Dendritic cell treated with granulocyte-macrophage colony-stimulating factor and Interleukin-4, amounts not matched to agents 40 ng/mL and 50 ng/mL, for 4 days (primary cell): ENCODE measurements around the gene CTDP1.

Source experiments
- H3K27ac Mint-ChIP-seq: one replicate; pipeline ENCODE4 v1.8.0; 2022; ENCODE audit warnings: mild to moderate bottlenecking, mixed read lengths
- H3K27me3 Mint-ChIP-seq: one replicate; pipeline ENCODE4 v1.8.0; 2022; ENCODE audit warnings: mild to moderate bottlenecking, mixed read lengths
- H3K36me3 Mint-ChIP-seq: one replicate; pipeline ENCODE4 v1.8.0; 2022; ENCODE audit warnings: low read depth, mixed read lengths
- H3K4me1 Mint-ChIP-seq: one replicate; pipeline ENCODE4 v1.8.0; 2022; ENCODE audit warnings: low read depth, mixed read lengths
- H3K4me3 Mint-ChIP-seq: one replicate; pipeline ENCODE4 v1.8.0; 2022; ENCODE audit warnings: mild to moderate bottlenecking, moderate library complexity, mixed read lengths
- H3K9me3 Mint-ChIP-seq: one replicate; pipeline ENCODE4 v1.8.0; 2022; ENCODE audit warnings: mixed read lengths
- intact Hi-C: fragments of 100-400 bp; cut with micrococcal nuclease; formaldehyde crosslinking; loops from one replicate; pipeline ENCODE4 v1.15.0; 2022

The CTDP1 gene

GRCh38 chr18:79659733-79660132 is 19.9 kb upstream of the CTDP1 start:
- no peak overlapping the region for H3K27ac Mint-ChIP-seq

GRCh38 chr18:79662034-79662433 is 17.6 kb upstream of the CTDP1 start:
- peaks cover 8% of the 10 kb centered on the region for H3K9me3 Mint-ChIP-seq
- no peak overlapping the region for H3K27ac Mint-ChIP-seq
- H3K4me3 Mint-ChIP-seq = no peak overlapping the region
- no peaks in the 10 kb centered on the region for H3K36me3 Mint-ChIP-seq
- intact Hi-C loops = no loop called here
- peaks cover 4% of the 10 kb centered on the region for H3K27me3 Mint-ChIP-seq
- no peaks in the 10 kb centered on the region for H3K4me1 Mint-ChIP-seq

More at GRCh38 chr18:79659733-79660132, 19.9 kb upstream of the CTDP1 start:
- Mint-ChIP-seq H3K4me3 (no peak overlapping the region), H3K4me1 (no peaks in the 10 kb centered on the region), H3K36me3 (no peaks in the 10 kb centered on the region), H3K9me3 (peaks cover 17% of the 10 kb centered on the region), H3K27me3 (peaks cover 6% of the 10 kb centered on the region)
- intact Hi-C loops = no loop called here

GRCh38 chr18:79662439-79662838 is 17.2 kb upstream of the CTDP1 start:
- no peaks in the 10 kb centered on the region for H3K4me1 Mint-ChIP-seq
- H3K27me3 Mint-ChIP-seq = peaks cover 4% of the 10 kb centered on the region
- peaks cover 8% of the 10 kb centered on the region for H3K9me3 Mint-ChIP-seq
- intact Hi-C loops = no loop called here
- no peaks in the 10 kb centered on the region for H3K36me3 Mint-ChIP-seq
- H3K4me3 Mint-ChIP-seq = no peak overlapping the region
- no peak overlapping the region for H3K27ac Mint-ChIP-seq

DNA sequence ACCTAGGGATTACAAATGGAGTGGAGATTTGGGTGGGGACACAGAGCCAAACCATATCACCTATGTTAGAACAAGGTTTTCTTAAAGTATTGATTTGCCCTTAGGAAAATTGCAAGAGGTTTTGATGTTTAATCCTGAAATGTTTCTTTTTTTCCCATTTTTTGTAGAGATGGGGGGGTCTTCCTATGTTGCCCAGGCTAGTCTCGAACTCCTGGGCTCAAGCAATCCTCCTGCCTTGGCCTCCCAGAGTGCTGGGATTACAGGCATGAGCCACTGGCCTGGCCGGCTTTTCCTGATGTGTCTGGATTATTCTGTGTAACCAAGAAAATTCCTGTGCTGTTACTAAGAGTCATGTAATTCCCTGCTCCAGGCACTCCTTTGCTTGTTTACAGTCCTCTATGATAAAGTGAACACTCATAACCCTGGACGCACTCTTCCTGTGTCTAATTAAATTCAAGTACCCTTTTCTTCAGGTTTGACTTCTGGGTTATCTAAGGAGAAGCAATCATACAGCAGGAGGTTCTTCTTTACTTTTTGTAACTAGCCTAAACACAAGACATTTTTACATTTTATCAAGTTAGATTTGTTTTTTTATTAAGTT is 15.0 kb upstream of the CTDP1 start:
- Mint-ChIP-seq H3K27ac (no peak overlapping the region), H3K4me1 (no peaks in the 10 kb centered on the region), H3K36me3 (no peaks in the 10 kb centered on the region), H3K4me3 (no peak overlapping the region), H3K27me3 (peaks cover 2% of the 10 kb centered on the region), H3K9me3 (peaks cover 8% of the 10 kb centered on the region)
- intact Hi-C loops = no loop called here

- no peaks in the 10 kb centered on the region for H3K4me1 Mint-ChIP-seq
- intact Hi-C loops = no loop called here
- no peaks in the 10 kb centered on the region for H3K36me3 Mint-ChIP-seq
- peaks cover 2% of the 10 kb centered on the region for H3K27me3 Mint-ChIP-seq
- H3K9me3 Mint-ChIP-seq = peaks cover 8% of the 10 kb centered on the region
- H3K27ac Mint-ChIP-seq = no peak overlapping the region
- no peak overlapping the region for H3K4me3 Mint-ChIP-seq
Observed at GRCh38 chr18:79668203-79668602, 11.4 kb upstream of the CTDP1 start.

DNA sequence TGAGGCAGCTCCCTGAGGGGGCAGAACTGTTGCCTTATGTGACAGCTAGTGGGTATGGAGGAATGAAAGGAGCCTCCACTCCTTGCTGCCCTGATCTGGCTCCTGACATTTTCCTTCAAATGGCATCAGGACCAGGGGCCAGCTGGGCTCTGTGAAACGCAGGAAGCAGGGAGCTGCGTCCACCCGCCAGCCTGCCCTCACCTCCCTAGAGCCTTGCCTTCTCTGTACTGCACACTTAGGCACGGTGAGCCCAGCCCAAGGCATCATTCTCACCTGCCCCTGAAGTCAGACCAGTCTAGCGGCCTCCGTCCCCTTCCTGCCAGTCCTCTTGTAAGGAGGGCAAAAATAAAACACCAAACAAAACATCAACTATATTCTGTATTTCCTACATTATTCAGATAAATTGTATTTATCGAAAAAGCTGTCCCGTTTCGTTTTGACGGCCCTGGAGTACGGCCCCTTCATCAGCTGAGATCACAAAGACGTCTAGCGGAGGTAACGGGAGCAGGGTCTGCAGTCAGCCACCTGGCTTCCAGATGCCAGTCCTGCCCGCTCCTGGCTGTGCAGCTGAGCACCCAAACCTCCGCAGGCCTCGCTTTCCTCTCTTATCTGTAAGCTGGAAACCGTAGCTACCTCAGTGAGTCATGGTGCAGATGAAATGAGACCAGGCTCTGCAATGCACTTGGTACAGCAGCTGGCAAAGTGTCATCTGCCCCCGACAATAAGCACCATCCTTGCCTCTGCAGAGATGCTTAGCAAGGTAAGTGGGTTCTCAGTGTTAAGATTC is 6.9 kb upstream of the CTDP1 start:
- H3K27me3 Mint-ChIP-seq = no peaks in the 10 kb centered on the region
- peaks cover 7% of the 10 kb centered on the region for H3K4me1 Mint-ChIP-seq
- peaks cover 15% of the 10 kb centered on the region for H3K36me3 Mint-ChIP-seq
- H3K27ac Mint-ChIP-seq = no peak overlapping the region
- no peak overlapping the region for H3K4me3 Mint-ChIP-seq
- intact Hi-C loops = loop anchor here (10.0 kb wide), 1 partner anchor 472 kb away; no protein-coding TSS in a partner anchor
- no peaks in the 10 kb centered on the region for H3K9me3 Mint-ChIP-seq

- Mint-ChIP-seq H3K27me3 (no peaks in the 10 kb centered on the region), H3K4me3 (no peak overlapping the region), H3K36me3 (peaks cover 47% of the 10 kb centered on the region), H3K9me3 (no peaks in the 10 kb centered on the region), H3K4me1 (peaks cover 26% of the 10 kb centered on the region), H3K27ac (no peak overlapping the region)
- intact Hi-C loops = loop anchor here (10.0 kb wide), 1 partner anchor 468 kb away; no protein-coding TSS in a partner anchor
Observed at GRCh38 chr18:79677221-79677620, 2.4 kb upstream of the CTDP1 start.

DNA sequence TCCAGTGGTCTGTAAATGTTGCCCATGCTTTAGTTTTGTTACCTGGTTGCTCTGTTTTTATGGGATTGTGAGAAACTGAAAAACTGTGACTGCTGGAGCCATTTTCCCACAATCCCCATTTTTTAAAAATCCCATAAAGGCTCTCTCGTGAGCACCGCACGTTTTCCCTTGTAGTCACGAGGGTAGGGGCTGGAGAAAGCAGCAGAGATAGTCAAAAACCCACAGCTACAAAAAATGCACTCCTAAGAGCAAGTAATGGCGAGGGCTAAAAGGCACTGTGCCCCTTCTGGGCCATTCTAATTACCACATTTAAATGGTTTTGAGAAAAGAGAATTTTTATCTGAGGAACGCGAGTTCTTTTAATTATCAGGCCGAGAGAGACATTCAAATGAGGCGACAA is 1.8 kb upstream of the CTDP1 start:
- Mint-ChIP-seq H3K27ac (no peak overlapping the region), H3K27me3 (no peaks in the 10 kb centered on the region), H3K4me3 (no peak overlapping the region), H3K4me1 (peaks cover 32% of the 10 kb centered on the region), H3K36me3 (peaks cover 53% of the 10 kb centered on the region), H3K9me3 (no peaks in the 10 kb centered on the region)
- intact Hi-C loops = loop anchor here (10.0 kb wide), 1 partner anchor 467 kb away; no protein-coding TSS in a partner anchor

DNA sequence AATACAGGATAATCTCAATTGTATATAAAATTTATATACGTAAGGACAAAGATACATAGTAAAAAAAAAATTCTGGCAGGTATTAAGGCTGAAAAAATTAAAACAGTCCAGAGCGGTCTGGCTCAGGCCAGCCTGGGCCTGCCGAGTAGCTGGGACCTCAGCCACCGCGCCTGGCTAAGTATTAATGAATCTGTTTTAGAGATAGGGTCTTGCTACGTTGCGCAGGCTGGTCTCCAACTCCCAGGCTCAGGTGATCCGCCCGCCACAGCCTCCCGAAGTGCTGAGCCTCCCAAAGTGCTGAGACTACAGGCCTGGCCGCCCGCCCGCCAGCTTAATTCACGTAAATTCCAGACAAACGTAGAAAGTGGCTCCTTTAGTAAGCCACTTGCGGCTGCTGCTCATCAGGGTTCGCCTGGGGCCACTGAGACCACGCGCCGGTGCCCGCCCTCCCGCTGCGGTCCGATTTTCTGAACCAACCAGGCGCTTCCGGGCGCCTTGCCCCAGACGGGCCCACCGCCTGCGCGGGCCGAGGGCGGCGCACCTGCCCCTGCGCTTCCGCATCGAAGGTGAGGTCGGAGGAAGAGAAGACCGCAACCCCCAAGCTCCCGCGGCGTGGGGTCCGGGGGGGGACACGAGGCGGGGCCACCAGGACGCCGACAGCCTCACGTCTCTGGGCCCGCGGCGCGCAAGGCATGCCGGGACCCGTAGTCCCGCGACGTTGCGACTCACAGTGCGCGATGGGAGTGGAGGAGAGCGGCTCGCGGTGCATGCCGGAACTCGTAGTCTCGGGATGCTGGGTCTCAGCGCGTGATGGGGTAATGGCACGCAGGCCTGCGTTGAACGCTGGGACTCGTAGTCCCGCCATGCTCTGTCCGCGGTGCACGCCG is 695 bp upstream of the CTDP1 start:
- no peaks in the 10 kb centered on the region for H3K27me3 Mint-ChIP-seq
- intact Hi-C loops = loop anchor here (1.0 to 10.0 kb wide), 3 partner anchors 272 to 466 kb away; partner anchors contain the start of genes SLC66A2 and TXNL4A
- H3K36me3 Mint-ChIP-seq = peaks cover 64% of the 10 kb centered on the region
- peak overlapping the region; percentile 97 for H3K27ac Mint-ChIP-seq
- H3K4me1 Mint-ChIP-seq = peaks cover 43% of the 10 kb centered on the region
- H3K4me3 Mint-ChIP-seq = peak overlapping the region; percentile 90
- H3K9me3 Mint-ChIP-seq = no peaks in the 10 kb centered on the region

- H3K4me1 Mint-ChIP-seq = peaks cover 56% of the 10 kb centered on the region
- H3K36me3 Mint-ChIP-seq = peaks cover 77% of the 10 kb centered on the region
Observed at GRCh38 chr18:79680100-79680879, 687 bp downstream of the CTDP1 start.

DNA sequence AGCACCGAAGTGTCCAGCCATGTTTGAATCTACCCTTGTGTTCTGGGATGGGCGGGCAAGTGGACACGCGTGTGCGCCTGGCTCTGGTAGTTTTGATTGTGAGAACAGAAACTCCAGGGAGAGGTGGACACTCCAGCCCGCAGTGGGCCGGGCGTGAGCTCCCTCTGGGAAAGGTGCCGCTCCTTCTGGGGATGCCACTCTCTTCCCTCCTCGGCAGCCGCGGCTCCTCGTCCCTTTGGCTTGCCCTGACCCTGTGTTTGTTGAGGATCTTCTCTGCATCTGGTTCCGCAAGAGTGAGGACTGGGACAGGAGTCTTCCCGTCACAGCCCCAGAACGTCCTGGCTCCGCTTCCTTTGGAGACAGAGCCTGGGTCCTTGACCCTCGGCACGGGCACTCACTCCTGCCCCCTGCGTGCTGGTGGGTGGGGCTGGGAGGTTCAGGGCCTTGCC is 1.3 kb downstream of the CTDP1 start:
- H3K27ac Mint-ChIP-seq = peak overlapping the region; percentile 97
- H3K4me1 Mint-ChIP-seq = peaks cover 59% of the 10 kb centered on the region
- peak overlapping the region; percentile 90 for H3K4me3 Mint-ChIP-seq
- peaks cover 78% of the 10 kb centered on the region for H3K36me3 Mint-ChIP-seq
- H3K27me3 Mint-ChIP-seq = no peaks in the 10 kb centered on the region
- no peaks in the 10 kb centered on the region for H3K9me3 Mint-ChIP-seq
- intact Hi-C loops = no loop called here

More at GRCh38 chr18:79680100-79680879, 687 bp downstream of the CTDP1 start:
- Mint-ChIP-seq H3K9me3 (no peaks in the 10 kb centered on the region), H3K4me3 (peak overlapping the region; percentile 90), H3K27me3 (no peaks in the 10 kb centered on the region), H3K27ac (peak overlapping the region; percentile 97)
- intact Hi-C loops = no loop called here

- peak overlapping the region; percentile 97 for H3K27ac Mint-ChIP-seq
- no peaks in the 10 kb centered on the region for H3K27me3 Mint-ChIP-seq
- intact Hi-C loops = no loop called here
- H3K9me3 Mint-ChIP-seq = no peaks in the 10 kb centered on the region
- H3K4me1 Mint-ChIP-seq = peaks cover 58% of the 10 kb centered on the region
- H3K4me3 Mint-ChIP-seq = peak overlapping the region; percentile 90
- peaks cover 76% of the 10 kb centered on the region for H3K36me3 Mint-ChIP-seq
Observed at GRCh38 chr18:79681484-79682387, 2.1 kb downstream of the CTDP1 start.
